DND-41 (cell line): ENCODE measurements around the gene MKLN1.

ENCODE experiments used
- CTCF ChIP-seq: IDR thresholded peaks from 2 replicates; pipeline ENCODE4 v1.5.1; 2012; ENCODE audit warnings: borderline replicate concordance, low read length, moderate library complexity, mild to moderate bottlenecking; ENCODE audit not compliant: poor library complexity, severe bottlenecking; ENCODE audit errors: extremely low read depth
- EZH2 ChIP-seq: IDR thresholded peaks from 3 replicates; pipeline ENCODE4 v1.6.1; 2012; ENCODE audit warnings: borderline replicate concordance, low read depth, mild to moderate bottlenecking, moderate library complexity, low read length, inconsistent platforms; ENCODE audit not compliant: severe bottlenecking

DNA sequence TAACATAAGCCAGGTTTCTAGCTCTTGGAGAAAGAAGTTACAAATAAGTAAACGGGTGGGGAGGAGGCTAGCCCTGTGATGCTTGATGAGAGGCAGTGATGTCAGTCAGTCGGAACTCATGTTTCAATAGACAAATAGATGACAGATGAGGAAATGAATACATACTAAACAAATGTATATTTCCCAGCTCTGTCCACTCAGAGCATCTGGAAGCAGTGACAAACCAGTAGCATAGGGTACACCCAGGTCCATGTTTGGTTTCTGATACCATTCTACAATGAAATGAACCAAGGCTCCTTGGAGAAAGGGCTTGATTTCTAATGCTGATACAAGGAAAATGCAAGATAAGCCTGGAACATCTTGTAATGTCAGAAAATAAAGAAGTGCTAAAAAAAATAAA, 198.1 kb downstream of the MKLN1 start:
- TF ChIP-seq CTCF (no peak), EZH2 (no peak)
